H9 (cell line): Measurements from ENCODE around the gene CARHSP1. TPM values are rescaled to one million over a fixed set of nuclear protein-coding genes. Genes with fewer than 3 reads are reported as not detected.

Experiments used
- DNase-seq: peaks from one replicate; pipeline ENCODE4 v3.0.0-alpha.2; 2017
- H2AFZ ChIP-seq: one replicate; pipeline ENCODE4 v1.6.1; 2013; ENCODE audit warnings: mild to moderate bottlenecking, low read length, control low read depth, moderate library complexity
- H2AK5ac ChIP-seq: 2 replicates; pipeline ENCODE4 v1.6.1; 2013; ENCODE audit warnings: low read length, control low read depth, mixed read lengths; ENCODE audit not compliant: insufficient read length
- H2BK120ac ChIP-seq: one replicate; pipeline ENCODE4 v1.6.1; 2013; ENCODE audit warnings: low read depth, mild to moderate bottlenecking, low read length, control low read depth, inconsistent platforms; ENCODE audit not compliant: poor library complexity, severe bottlenecking
- H2BK12ac ChIP-seq: 2 replicates; pipeline ENCODE4 v1.6.1; 2013; ENCODE audit warnings: low read length, control low read depth, mixed read lengths, low read depth; ENCODE audit not compliant: insufficient read length
- H2BK15ac ChIP-seq: 2 replicates; pipeline ENCODE4 v1.6.1; 2013; ENCODE audit warnings: low read depth, low read length, control low read depth
- H2BK20ac ChIP-seq: one replicate; pipeline ENCODE4 v1.6.1; 2013; ENCODE audit warnings: low read depth, mild to moderate bottlenecking, low read length, control low read depth, inconsistent platforms; ENCODE audit not compliant: poor library complexity, severe bottlenecking
- H2BK5ac ChIP-seq: 2 replicates; pipeline ENCODE4 v1.6.1; 2013; ENCODE audit warnings: low read length, control low read depth, mixed read lengths; ENCODE audit not compliant: insufficient read length
- H3K14ac ChIP-seq: 2 replicates; pipeline ENCODE4 v1.6.1; 2013; ENCODE audit warnings: low read length, control low read depth; ENCODE audit not compliant: insufficient read depth
- H3K18ac ChIP-seq: 2 replicates; pipeline ENCODE4 v1.6.1; 2013; ENCODE audit warnings: low read depth, mild to moderate bottlenecking, mixed read lengths, low read length, control low read depth; ENCODE audit not compliant: insufficient read length
- H3K23ac ChIP-seq: 2 replicates; pipeline ENCODE4 v1.6.1; 2013; ENCODE audit warnings: low read length, control low read depth, mixed read lengths, low read depth; ENCODE audit not compliant: insufficient read length
- H3K23me2 ChIP-seq: 2 replicates; pipeline ENCODE4 v1.6.1; 2013; ENCODE audit warnings: low read depth, mild to moderate bottlenecking, mixed read lengths, low read length, control low read depth; ENCODE audit not compliant: insufficient read length, poor library complexity, severe bottlenecking
- H3K27ac ChIP-seq: 2 replicates; pipeline ENCODE4 v1.5.1; 2013; ENCODE audit warnings: low read length, control low read depth, mixed read lengths, low read depth; ENCODE audit not compliant: insufficient read length
- H3K27me3 ChIP-seq: 2 replicates; pipeline ENCODE4 v1.6.1; 2013; ENCODE audit warnings: low read length, control low read depth, inconsistent platforms; ENCODE audit not compliant: insufficient read depth
- H3K4ac ChIP-seq: 2 replicates; pipeline ENCODE4 v1.6.1; 2013; ENCODE audit warnings: low read depth, mild to moderate bottlenecking, control low read depth, inconsistent platforms, low read length, moderate library complexity
- H3K4me1 ChIP-seq: 2 replicates; pipeline ENCODE4 v1.6.1; 2013; ENCODE audit warnings: low read length, control low read depth, inconsistent platforms; ENCODE audit not compliant: insufficient read depth
- H3K4me2 ChIP-seq: 2 replicates; pipeline ENCODE4 v1.6.1; 2013; ENCODE audit warnings: low read length, control low read depth, mixed read lengths; ENCODE audit not compliant: insufficient read length, insufficient read depth
- H3K56ac ChIP-seq: 2 replicates; pipeline ENCODE4 v1.6.1; 2013; ENCODE audit warnings: low read depth, mild to moderate bottlenecking, mixed read lengths, low read length, control low read depth; ENCODE audit not compliant: insufficient read length
- H3K79me1 ChIP-seq: 2 replicates; pipeline ENCODE4 v1.6.1; 2013; ENCODE audit warnings: low read depth, mild to moderate bottlenecking, moderate library complexity, low read length, control low read depth, inconsistent platforms; ENCODE audit not compliant: insufficient read depth, poor library complexity, severe bottlenecking
- H3K79me2 ChIP-seq: 2 replicates; pipeline ENCODE4 v1.6.1; 2013; ENCODE audit warnings: low read length, control low read depth, inconsistent platforms; ENCODE audit not compliant: insufficient read depth
- H3K9ac ChIP-seq: 2 replicates; pipeline ENCODE4 v1.6.1; 2013; ENCODE audit warnings: low read length, control low read depth, mixed read lengths; ENCODE audit not compliant: insufficient read length; ENCODE audit errors: extremely low read depth
- H3K9me3 ChIP-seq: one replicate; pipeline ENCODE4 v1.6.1; 2013; ENCODE audit warnings: low read depth, low read length, inconsistent platforms; ENCODE audit not compliant: control insufficient read depth
- H3T11ph ChIP-seq: one replicate; pipeline ENCODE4 v1.6.1; 2013; ENCODE audit warnings: mild to moderate bottlenecking, low read length, control low read depth, inconsistent platforms
- H4K20me1 ChIP-seq: one replicate; pipeline ENCODE4 v1.6.1; 2013; ENCODE audit not compliant: control insufficient read depth, insufficient read length, insufficient read depth
- H4K5ac ChIP-seq: 2 replicates; pipeline ENCODE4 v1.6.1; 2013; ENCODE audit warnings: low read depth, mild to moderate bottlenecking, mixed read lengths, low read length, control low read depth; ENCODE audit not compliant: insufficient read length
- H4K8ac ChIP-seq: replicated peaks from 2 replicates; pipeline ENCODE4 v1.6.1; 2013; ENCODE audit warnings: low read length, control low read depth, mixed read lengths, low read depth; ENCODE audit not compliant: insufficient read length
- H4K91ac ChIP-seq: 2 replicates; pipeline ENCODE4 v1.6.1; 2013; ENCODE audit warnings: low read depth, mild to moderate bottlenecking, moderate library complexity, mixed read lengths, low read length, control low read depth; ENCODE audit not compliant: insufficient read length
- H3K27ac Mint-ChIP-seq, 3 experiments: 2 replicates in 2 of 3; 3 replicates in 1 of 3; pipeline ENCODE4 v1.8.0; 2020 to 2021; ENCODE audit warnings: mixed read lengths in 3 of 3, mild to moderate bottlenecking in 1 of 3, moderate library complexity in 1 of 3
- H3K27me3 Mint-ChIP-seq: 2 replicates; pipeline ENCODE4 v1.8.0; 2021; ENCODE audit warnings: low read depth, mild to moderate bottlenecking, moderate library complexity, mixed read lengths
- H3K36me3 Mint-ChIP-seq, 3 experiments: 2 replicates in 2 of 3; 3 replicates in 1 of 3; pipeline ENCODE4 v1.8.0; 2020 to 2021; ENCODE audit warnings: low read depth in 3 of 3, mixed read lengths in 3 of 3; ENCODE audit not compliant: insufficient read depth in 1 of 3
- H3K4me1 Mint-ChIP-seq, 2 experiments: 2 replicates each; pipeline ENCODE4 v1.8.0; 2020; ENCODE audit warnings: mixed read lengths in 2 of 2
- H3K4me3 Mint-ChIP-seq, 2 experiments: 2 replicates in 1 of 2; 3 replicates in 1 of 2; pipeline ENCODE4 v1.8.0; 2020 to 2021; ENCODE audit warnings: mild to moderate bottlenecking in 2 of 2, mixed read lengths in 2 of 2, moderate library complexity in 1 of 2
- H3K9me3 Mint-ChIP-seq, 2 experiments: 2 replicates in 1 of 2; 3 replicates in 1 of 2; pipeline ENCODE4 v1.8.0; 2020; ENCODE audit warnings: mild to moderate bottlenecking in 2 of 2, mixed read lengths in 2 of 2, moderate library complexity in 1 of 2
- WGBS: extraction: QIAGEN DNeasy Blood & Tissue Kit; methylation state at CpG from one replicate; pipeline ENCODE4 v1.1.7; 2013; ENCODE audit warnings: missing lambda C conversion rate, low lambda C conversion rate, mixed read lengths; ENCODE audit not compliant: insufficient read length; ENCODE audit errors: extremely low coverage; 5-methylcytosine and 5-hydroxymethylcytosine counted together
- total RNA-seq: library from RNA; stranded (reverse); gene quantifications from 2 replicates; pipeline ENCODE4 v1.2.1, GENCODE V29; 2021
- TF ChIP-seq, protein P1 (sequence below): fragments of 200-600 bp; sonication (generic); conservative IDR thresholded peaks from 3 replicates; pipeline ENCODE4 v1.8.0; 2021; ENCODE audit warnings: antibody characterized with exemption, mild to moderate bottlenecking

Gene CARHSP1
- total RNA-seq, 1 experiment from 2014 or later: 194 TPM

DNA sequence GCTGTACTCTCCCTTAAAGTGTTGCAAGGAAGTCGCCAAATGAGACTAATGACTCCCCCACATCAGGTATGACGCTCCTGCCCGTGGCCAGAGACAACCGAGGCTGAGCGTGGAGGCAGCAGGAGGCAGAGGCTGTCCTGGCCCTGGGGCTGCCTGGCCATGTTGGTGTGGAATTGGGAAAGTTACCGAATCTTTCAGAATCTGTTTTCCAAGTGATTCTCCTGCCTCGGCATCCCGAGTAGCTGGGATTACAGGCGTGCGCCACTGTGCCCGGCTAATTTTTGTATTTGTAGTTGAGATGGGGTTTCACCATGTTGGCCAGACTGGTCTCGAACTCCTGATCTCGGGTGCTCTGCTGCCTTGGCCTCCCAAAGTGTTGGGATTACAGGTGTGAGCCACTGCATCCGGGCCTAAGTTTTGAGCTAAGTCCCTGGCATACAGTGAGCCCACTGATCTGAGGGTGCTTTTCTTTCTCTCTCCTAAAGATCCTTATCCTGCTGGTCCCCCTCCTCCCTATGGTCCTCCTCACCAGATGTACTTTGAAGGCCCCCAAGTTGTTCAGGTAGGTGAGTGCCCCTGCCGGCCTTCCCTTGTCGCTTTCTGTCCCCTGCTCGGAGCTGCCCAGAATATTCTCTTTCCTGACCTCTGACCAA, 14.0 kb upstream of the CARHSP1 start:
- H2BK20ac ChIP-seq: no peak overlapping the region
- no peaks in the 10 kb centered on the region for H3K9me3 ChIP-seq
- H3K23ac ChIP-seq: no peak overlapping the region
- no peak overlapping the region for H2BK120ac ChIP-seq
- H3K4ac ChIP-seq: no peak overlapping the region
- H4K5ac ChIP-seq: no peak overlapping the region
- H3K27ac ChIP-seq: no peak overlapping the region
- peaks cover 5 to 13% (median 5%) of the 10 kb centered on the region in 3 experiments; a peak in 5 of 7 replicates for H3K36me3 Mint-ChIP-seq
- H2AK5ac ChIP-seq: no peak overlapping the region
- H2BK12ac ChIP-seq: no peak overlapping the region
- H3K23me2 ChIP-seq: no peaks in the 10 kb centered on the region
- H3K4me3 Mint-ChIP-seq: no peak overlapping the region
- no peaks in the 10 kb centered on the region for H3K79me1 ChIP-seq
- no peak overlapping the region for H2BK5ac ChIP-seq
- H3K27me3 Mint-ChIP-seq: peaks cover 2% of the 10 kb centered on the region
- H3K27me3 ChIP-seq: no peaks in the 10 kb centered on the region
- no peak overlapping the region for H3K18ac ChIP-seq
- no peak overlapping the region for H4K8ac ChIP-seq
- TF ChIP-seq, protein P1, sequence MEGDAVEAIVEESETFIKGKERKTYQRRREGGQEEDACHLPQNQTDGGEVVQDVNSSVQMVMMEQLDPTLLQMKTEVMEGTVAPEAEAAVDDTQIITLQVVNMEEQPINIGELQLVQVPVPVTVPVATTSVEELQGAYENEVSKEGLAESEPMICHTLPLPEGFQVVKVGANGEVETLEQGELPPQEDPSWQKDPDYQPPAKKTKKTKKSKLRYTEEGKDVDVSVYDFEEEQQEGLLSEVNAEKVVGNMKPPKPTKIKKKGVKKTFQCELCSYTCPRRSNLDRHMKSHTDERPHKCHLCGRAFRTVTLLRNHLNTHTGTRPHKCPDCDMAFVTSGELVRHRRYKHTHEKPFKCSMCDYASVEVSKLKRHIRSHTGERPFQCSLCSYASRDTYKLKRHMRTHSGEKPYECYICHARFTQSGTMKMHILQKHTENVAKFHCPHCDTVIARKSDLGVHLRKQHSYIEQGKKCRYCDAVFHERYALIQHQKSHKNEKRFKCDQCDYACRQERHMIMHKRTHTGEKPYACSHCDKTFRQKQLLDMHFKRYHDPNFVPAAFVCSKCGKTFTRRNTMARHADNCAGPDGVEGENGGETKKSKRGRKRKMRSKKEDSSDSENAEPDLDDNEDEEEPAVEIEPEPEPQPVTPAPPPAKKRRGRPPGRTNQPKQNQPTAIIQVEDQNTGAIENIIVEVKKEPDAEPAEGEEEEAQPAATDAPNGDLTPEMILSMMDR: no peak
- peaks cover 4% of the 10 kb centered on the region for H4K20me1 ChIP-seq
- no peaks in the 10 kb centered on the region; the same call in 1 of the 2 replicates for H3K4me1 ChIP-seq
- H3K56ac ChIP-seq: no peak overlapping the region
- H3K14ac ChIP-seq: no peak overlapping the region
- no CpG with 5 or more reads among the region's 17 CpGs for WGBS
- no peak overlapping the region for H2AFZ ChIP-seq
- no peak overlapping the region for H3T11ph ChIP-seq
- H3K4me2 ChIP-seq: no peak overlapping the region
- peak overlapping the region in 2 of 3 experiments; percentile 56 to 86; a peak in 4 of 7 replicates for H3K27ac Mint-ChIP-seq
- peaks cover 31% of the 10 kb centered on the region in 2 experiments for H3K4me1 Mint-ChIP-seq
- DNase-seq: no peak
- no peaks in the 10 kb centered on the region for H3K79me2 ChIP-seq
- no peak overlapping the region for H4K91ac ChIP-seq
- H3K9ac ChIP-seq: no peak overlapping the region
- H2BK15ac ChIP-seq: no peak overlapping the region
- H3K9me3 Mint-ChIP-seq: no peaks in the 10 kb centered on the region; a peak in 1 of 5 replicates
